GM23338 (cell line): ENCODE data around the gene UNC5B. TPM values are rescaled to one million over a fixed set of nuclear protein-coding genes. Genes with fewer than 3 reads are reported as not detected.
A peak's percentile ranks its signal among the peaks of the same experiment; 100 is the strongest.

Experiments
- ATAC-seq: fragments of 200-7000 bp; cut with Tn5 transposase; 3 replicates; pipeline ENCODE4 v1.9.1; 2020
- DNase-seq: peaks from one replicate; pipeline ENCODE4 v3.0.0-alpha.2; 2015; ENCODE audit warnings: low spot score
- H2AFZ ChIP-seq: fragments of 200-600 bp; sonication (generic); 2 replicates; pipeline ENCODE4 v1.8.0; 2016; ENCODE audit warnings: antibody characterized with exemption, mild to moderate bottlenecking, moderate library complexity
- H3F3A ChIP-seq: fragments of 200-600 bp; sonication (generic); replicated peaks from 2 replicates; pipeline ENCODE4 v1.8.0; 2017; ENCODE audit warnings: antibody characterized with exemption, mixed run types, low read depth
- H3K27ac ChIP-seq: fragments of 200-600 bp; sonication (generic); 2 replicates; pipeline ENCODE4 v1.6.1; 2016; ENCODE audit warnings: low read depth
- H3K27me3 ChIP-seq: fragments of 200-600 bp; sonication (generic); 2 replicates; pipeline ENCODE4 v1.8.0; 2016; ENCODE audit warnings: mild to moderate bottlenecking, mixed run types, moderate library complexity; ENCODE audit not compliant: insufficient read depth
- H3K36me3 ChIP-seq: fragments of 200-600 bp; sonication (generic); 2 replicates; pipeline ENCODE4 v1.8.0; 2016; ENCODE audit warnings: mild to moderate bottlenecking; ENCODE audit not compliant: insufficient read depth
- H3K4me1 ChIP-seq: fragments of 200-600 bp; sonication (generic); 2 replicates; pipeline ENCODE4 v1.8.0; 2016; ENCODE audit warnings: mild to moderate bottlenecking, moderate library complexity; ENCODE audit not compliant: insufficient read depth
- H3K4me2 ChIP-seq: fragments of 200-600 bp; sonication (generic); 2 replicates; pipeline ENCODE4 v1.7.1; 2017; ENCODE audit warnings: mixed run types
- H3K4me3 ChIP-seq: fragments of 200-600 bp; sonication (generic); 2 replicates; pipeline ENCODE4 v1.6.1; 2016; ENCODE audit warnings: mixed run types
- H3K79me2 ChIP-seq: fragments of 200-600 bp; sonication (generic); replicated peaks from 2 replicates; pipeline ENCODE4 v1.8.0; 2017; ENCODE audit warnings: mild to moderate bottlenecking; ENCODE audit not compliant: insufficient read depth
- H3K9me2 ChIP-seq: fragments of 200-600 bp; sonication (generic); 2 replicates; pipeline ENCODE4 v1.8.0; 2017; ENCODE audit not compliant: insufficient read depth
- H4K20me1 ChIP-seq: fragments of 200-600 bp; sonication (generic); replicated peaks from 2 replicates; pipeline ENCODE4 v1.8.0; 2017; ENCODE audit warnings: mild to moderate bottlenecking; ENCODE audit not compliant: insufficient read depth
- H3K27ac Mint-ChIP-seq: 2 replicates; pipeline ENCODE4 v1.8.0; 2020; ENCODE audit warnings: inconsistent platforms, mild to moderate bottlenecking, moderate library complexity, mixed read lengths
- H3K27me3 Mint-ChIP-seq: 3 replicates; pipeline ENCODE4 v1.8.0; 2022; ENCODE audit warnings: low read depth, mild to moderate bottlenecking, moderate library complexity, mixed read lengths, inconsistent platforms; ENCODE audit not compliant: insufficient read depth, poor library complexity
- H3K36me3 Mint-ChIP-seq: 3 replicates; pipeline ENCODE4 v1.8.0; 2021; ENCODE audit warnings: low read depth, mild to moderate bottlenecking, inconsistent platforms, moderate library complexity, mixed read lengths
- H3K4me1 Mint-ChIP-seq: 3 replicates; pipeline ENCODE4 v1.8.0; 2020; ENCODE audit warnings: mild to moderate bottlenecking, inconsistent platforms, mixed read lengths
- H3K4me3 Mint-ChIP-seq: 3 replicates; pipeline ENCODE4 v1.8.0; 2021; ENCODE audit warnings: moderate library complexity, mild to moderate bottlenecking, inconsistent platforms, mixed read lengths
- H3K9me3 Mint-ChIP-seq: 3 replicates; pipeline ENCODE4 v1.8.0; 2020; ENCODE audit warnings: moderate library complexity, mild to moderate bottlenecking, inconsistent platforms, mixed read lengths
- CREB1 ChIP-seq: fragments of 250-450 bp; sonication (Bioruptor Pico); IDR thresholded peaks from 2 replicates; pipeline ENCODE4 v1.5.0; 2020; ENCODE audit warnings: low read depth, mild to moderate bottlenecking, moderate library complexity
- CTCF ChIP-seq, 2 experiments: fragments of 200-600 bp in 1 of 2; sonication (generic) in 1 of 2; conservative IDR thresholded peaks; 2 replicates each; pipeline versions ENCODE4 v1.5.1 to v1.6.1; 2016 to 2017; ENCODE audit warnings: antibody characterized with exemption in 2 of 2, low read depth in 2 of 2, mild to moderate bottlenecking in 2 of 2, moderate library complexity in 1 of 2
- ETS1 ChIP-seq: IDR thresholded peaks from 2 replicates; pipeline ENCODE4 v1.6.1; 2016; ENCODE audit warnings: antibody characterized with exemption
- EZH2 ChIP-seq: fragments of 200-600 bp; sonication (generic); IDR thresholded peaks from one replicate; pipeline ENCODE4 v1.8.0; 2017; ENCODE audit warnings: antibody characterized with exemption, mild to moderate bottlenecking, low read depth; ENCODE audit not compliant: unreplicated experiment
- JUNB ChIP-seq: IDR thresholded peaks from one replicate; pipeline ENCODE4 v1.6.1; 2016; ENCODE audit warnings: antibody characterized with exemption; ENCODE audit not compliant: unreplicated experiment
- POLR2AphosphoS5 ChIP-seq: IDR thresholded peaks from 2 replicates; pipeline ENCODE4 v1.6.1; 2016; ENCODE audit warnings: antibody characterized with exemption, low read depth
- STAT1 ChIP-seq: IDR thresholded peaks from one replicate; pipeline ENCODE4 v1.6.1; 2016; ENCODE audit warnings: antibody characterized with exemption; ENCODE audit not compliant: unreplicated experiment
- ZNF114 ChIP-seq: fragments of 250-450 bp; sonication (Bioruptor Pico); IDR thresholded peaks from 2 replicates; pipeline ENCODE4 v1.5.0; 2020; ENCODE audit warnings: mild to moderate bottlenecking, moderate library complexity
- ZNF462 ChIP-seq: fragments of 250-450 bp; sonication (Bioruptor Pico); IDR thresholded peaks from 2 replicates; pipeline ENCODE4 v1.5.0; 2020; ENCODE audit warnings: mild to moderate bottlenecking, moderate library complexity
- polyA plus RNA-seq: library from polyadenylated mRNA; unstranded; fragments of >200 nt; fragmentation: Nextera tagmentation; extraction: Ambion mirVana; gene quantifications from 2 replicates; pipeline ENCODE4 v1.2.1, GENCODE V29; 2016
- total RNA-seq: library from RNA; depleted of rRNA; stranded (reverse); fragments of >200 nt; shearing (Covaris generic); gene quantifications from 2 replicates; pipeline ENCODE4 v1.2.3, GENCODE V29; 2014

Gene UNC5B
- total and polyA plus RNA-seq, 2 experiments from 2014 or later = 8.0 to 31.2 TPM

- no peak for TF ChIP-seq ZNF462 (CRISPR knock-in tag)
- no peak for TF ChIP-seq JUNB
- no peak for TF ChIP-seq EZH2
- no peak for TF ChIP-seq STAT1
Measured at GRCh38 chr10:71278691-71279588, 66.6 kb downstream of the UNC5B start (continued).

- no peak for DNase-seq
- H3K27ac Mint-ChIP-seq = no peak overlapping the region
- Histone ChIP-seq H3K27ac (no peak overlapping the region), H3F3A (no peaks in the 10 kb centered on the region), H3K27me3 (no peaks in the 10 kb centered on the region), H3K9me2 (no peaks in the 10 kb centered on the region), H4K20me1 (no peaks in the 10 kb centered on the region; the same call in 1 of the 2 replicates), H2AFZ (no peak overlapping the region), H3K4me2 (no peak overlapping the region), H3K4me1 (peaks cover 18% of the 10 kb centered on the region; the same call in 1 of the 2 replicates), H3K36me3 (peaks cover 4% of the 10 kb centered on the region; the same call in 1 of the 2 replicates), H3K79me2 (peaks cover 8% of the 10 kb centered on the region; the same call in 1 of the 2 replicates), H3K4me3 (no peak overlapping the region)
- H3K4me1 Mint-ChIP-seq = peaks cover 43% of the 10 kb centered on the region
- H3K4me3 Mint-ChIP-seq = no peak overlapping the region
- H3K36me3 Mint-ChIP-seq = peaks cover 18% of the 10 kb centered on the region; the same call in 2 of the 3 replicates
- H3K27me3 Mint-ChIP-seq = peaks cover 17% of the 10 kb centered on the region
- H3K9me3 Mint-ChIP-seq = no peaks in the 10 kb centered on the region
- 0 out of 3 replicates have a peak, but pooled peaks have one; percentile 7 for ATAC-seq
- TF ChIP-seq ETS1 (no peak), CTCF (conservative IDR thresholded peaks at IDR 0.05; ENCODE audit: low read depth in 2 of 2) (no peak), JUNB (no peak), ZNF114 (CRISPR knock-in tag) (no peak), POLR2AphosphoS5 (no peak), CREB1 (no peak)
Measured at GRCh38 chr10:71279590-71280170, 67.3 kb downstream of the UNC5B start.
